Loucy (cell line): Measurements from ENCODE around the gene EQTN.

Experiments used
- H2AFZ ChIP-seq: fragments of 200-600 bp; sonication (generic); 2 replicates; pipeline ENCODE4 v1.6.0; 2016; ENCODE audit warnings: antibody characterized with exemption, mild to moderate bottlenecking, low read length, moderate library complexity
- H3F3A ChIP-seq: fragments of 200-600 bp; 2 replicates; pipeline ENCODE4 v1.6.0; 2016; ENCODE audit warnings: antibody characterized with exemption, low read depth, mild to moderate bottlenecking
- H3K27me3 ChIP-seq: fragments of 200-600 bp; sonication (generic); 2 replicates; pipeline ENCODE4 v1.6.1; 2014; ENCODE audit warnings: low read length, mild to moderate bottlenecking; ENCODE audit not compliant: insufficient read depth, poor library complexity, severe bottlenecking
- H3K36me3 ChIP-seq: fragments of 200-600 bp; sonication (generic); 2 replicates; pipeline ENCODE4 v1.6.1; 2016; ENCODE audit warnings: low read length; ENCODE audit not compliant: insufficient read depth
- H3K4me1 ChIP-seq: fragments of 200-600 bp; sonication (generic); 2 replicates; pipeline ENCODE4 v1.5.1; 2014; ENCODE audit warnings: low read length, mild to moderate bottlenecking; ENCODE audit not compliant: insufficient read depth, poor library complexity, severe bottlenecking
- H3K4me2 ChIP-seq: fragments of 200-600 bp; sonication (generic); 2 replicates; pipeline ENCODE4 v1.6.0; 2014; ENCODE audit warnings: antibody characterized with exemption, low read length, low read depth, mild to moderate bottlenecking; ENCODE audit not compliant: poor library complexity, severe bottlenecking
- H3K4me3 ChIP-seq: fragments of 200-600 bp; sonication (generic); 2 replicates; pipeline ENCODE4 v1.5.1; 2014; ENCODE audit warnings: low read length, mild to moderate bottlenecking, mixed read lengths; ENCODE audit not compliant: poor library complexity, severe bottlenecking
- H3K79me2 ChIP-seq: fragments of 200-600 bp; sonication (generic); 2 replicates; pipeline ENCODE4 v1.6.1; 2014; ENCODE audit warnings: low read length; ENCODE audit not compliant: insufficient read depth
- H3K9ac ChIP-seq: fragments of 200-600 bp; sonication (generic); 2 replicates; pipeline ENCODE4 v1.6.0; 2014; ENCODE audit warnings: mild to moderate bottlenecking, low read depth, low read length, moderate library complexity; ENCODE audit not compliant: poor library complexity, severe bottlenecking
- H3K9me2 ChIP-seq: fragments of 200-600 bp; sonication (generic); replicated peaks from 2 replicates; pipeline ENCODE4 v1.6.1; 2016; ENCODE audit warnings: low read depth, low read length, mixed read lengths
- H3K9me3 ChIP-seq: fragments of 200-600 bp; sonication (generic); 2 replicates; pipeline ENCODE4 v1.6.1; 2014; ENCODE audit warnings: mild to moderate bottlenecking, antibody characterized with exemption, low read length, low read depth; ENCODE audit not compliant: insufficient read depth
- H4K20me1 ChIP-seq: fragments of 200-600 bp; sonication (generic); 2 replicates; pipeline ENCODE4 v1.6.0; 2014; ENCODE audit warnings: antibody characterized with exemption, low read length, mild to moderate bottlenecking; ENCODE audit not compliant: insufficient read depth, poor library complexity, severe bottlenecking
- EZH2phosphoT487 ChIP-seq: fragments of 200-600 bp; IDR thresholded peaks from 2 replicates; pipeline ENCODE4 v1.6.1; 2018; ENCODE audit warnings: antibody characterized with exemption, mild to moderate bottlenecking, moderate library complexity, borderline replicate concordance
- TF ChIP-seq, protein P1 (sequence below): fragments of 200-600 bp; sonication (generic); conservative IDR thresholded peaks from 2 replicates; pipeline ENCODE4 v1.5.1; 2014; ENCODE audit warnings: mild to moderate bottlenecking, antibody characterized with exemption, low read length

The EQTN gene

DNA sequence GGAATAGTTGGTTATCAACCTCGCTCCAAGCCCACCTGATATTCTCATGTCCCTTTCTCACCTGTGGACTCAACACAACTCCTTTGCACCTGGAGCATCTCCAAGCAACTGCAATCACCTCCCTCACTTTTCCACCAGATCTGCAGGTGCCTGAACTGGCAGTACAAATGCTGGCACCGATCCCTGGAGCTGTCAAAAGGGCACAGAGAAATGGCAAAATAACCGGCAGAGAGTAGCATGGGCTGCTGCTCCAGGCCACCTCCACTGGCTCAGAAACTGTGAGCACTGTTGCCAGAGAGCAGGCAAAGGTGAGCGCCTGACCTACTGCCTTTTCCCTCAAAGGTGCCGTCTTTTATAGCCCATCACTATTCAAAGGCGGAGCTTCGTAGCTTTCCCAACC is 14.7 kb downstream of the EQTN start:
- Histone ChIP-seq H3K4me1 (no peaks in the 10 kb centered on the region), H3K4me3 (no peak overlapping the region), H3K27me3 (no peaks in the 10 kb centered on the region), H3K36me3 (no peaks in the 10 kb centered on the region), H3F3A (no peaks in the 10 kb centered on the region), H3K9ac (no peak overlapping the region), H3K4me2 (no peak overlapping the region), H3K9me2 (no peaks in the 10 kb centered on the region), H2AFZ (no peak overlapping the region), H3K79me2 (no peaks in the 10 kb centered on the region), H3K9me3 (no peaks in the 10 kb centered on the region), H4K20me1 (no peaks in the 10 kb centered on the region)
- TF ChIP-seq, protein P1, sequence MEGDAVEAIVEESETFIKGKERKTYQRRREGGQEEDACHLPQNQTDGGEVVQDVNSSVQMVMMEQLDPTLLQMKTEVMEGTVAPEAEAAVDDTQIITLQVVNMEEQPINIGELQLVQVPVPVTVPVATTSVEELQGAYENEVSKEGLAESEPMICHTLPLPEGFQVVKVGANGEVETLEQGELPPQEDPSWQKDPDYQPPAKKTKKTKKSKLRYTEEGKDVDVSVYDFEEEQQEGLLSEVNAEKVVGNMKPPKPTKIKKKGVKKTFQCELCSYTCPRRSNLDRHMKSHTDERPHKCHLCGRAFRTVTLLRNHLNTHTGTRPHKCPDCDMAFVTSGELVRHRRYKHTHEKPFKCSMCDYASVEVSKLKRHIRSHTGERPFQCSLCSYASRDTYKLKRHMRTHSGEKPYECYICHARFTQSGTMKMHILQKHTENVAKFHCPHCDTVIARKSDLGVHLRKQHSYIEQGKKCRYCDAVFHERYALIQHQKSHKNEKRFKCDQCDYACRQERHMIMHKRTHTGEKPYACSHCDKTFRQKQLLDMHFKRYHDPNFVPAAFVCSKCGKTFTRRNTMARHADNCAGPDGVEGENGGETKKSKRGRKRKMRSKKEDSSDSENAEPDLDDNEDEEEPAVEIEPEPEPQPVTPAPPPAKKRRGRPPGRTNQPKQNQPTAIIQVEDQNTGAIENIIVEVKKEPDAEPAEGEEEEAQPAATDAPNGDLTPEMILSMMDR = no peak
- no peak for TF ChIP-seq EZH2phosphoT487

DNA sequence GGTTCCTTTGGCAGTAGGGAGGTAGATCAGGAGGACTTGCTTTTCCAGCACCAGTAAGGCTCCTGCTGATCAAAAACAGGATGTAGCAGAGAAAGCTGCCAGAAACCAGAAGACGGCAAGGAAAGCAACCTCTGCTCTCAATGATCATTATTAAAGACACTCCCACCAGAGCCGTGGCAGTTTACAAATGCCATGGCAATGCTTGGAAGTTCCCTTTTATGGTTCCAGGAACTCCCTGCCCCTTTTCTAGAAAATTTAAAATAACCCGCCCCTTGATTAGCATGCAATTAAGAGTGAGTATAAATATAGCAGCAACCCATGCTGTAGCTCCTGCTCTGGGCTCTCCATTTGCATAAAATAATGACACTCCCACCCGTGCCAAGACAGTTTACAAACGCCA is 16.1 kb downstream of the EQTN start:
- no peaks in the 10 kb centered on the region for H3K4me1 ChIP-seq
- no peaks in the 10 kb centered on the region for H4K20me1 ChIP-seq
- no peaks in the 10 kb centered on the region for H3F3A ChIP-seq
- peak overlapping the region; percentile 50 for H3K4me2 ChIP-seq
- H3K9me2 ChIP-seq = no peaks in the 10 kb centered on the region
- H3K9ac ChIP-seq = no peak overlapping the region
- no peaks in the 10 kb centered on the region for H3K79me2 ChIP-seq
- H2AFZ ChIP-seq = peak overlapping the region; percentile 90
- H3K4me3 ChIP-seq = peak overlapping the region; percentile 36
- no peak for TF ChIP-seq EZH2phosphoT487
- TF ChIP-seq, protein P1 = no peak
- H3K9me3 ChIP-seq = no peaks in the 10 kb centered on the region
- no peaks in the 10 kb centered on the region for H3K36me3 ChIP-seq
- H3K27me3 ChIP-seq = no peaks in the 10 kb centered on the region

DNA sequence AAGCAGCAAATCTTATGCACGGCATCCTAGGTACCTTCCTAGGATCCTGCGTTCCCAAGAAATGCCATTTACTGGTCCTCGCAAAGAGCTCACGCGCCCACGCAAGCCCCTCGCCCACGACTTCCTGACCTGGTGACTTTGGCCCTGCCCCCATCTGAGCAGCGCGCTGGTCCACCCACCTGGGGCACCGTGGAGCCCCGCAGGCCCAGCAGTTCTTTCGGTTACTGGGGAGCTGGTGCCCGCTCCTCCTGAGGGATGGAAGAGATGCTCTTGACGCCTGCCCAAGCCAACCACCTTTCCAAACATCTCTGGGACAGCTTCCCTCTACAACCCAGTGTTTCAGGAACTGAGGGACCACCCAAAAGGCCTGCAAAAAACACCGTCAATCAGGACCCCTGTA is 16.7 kb downstream of the EQTN start:
- TF ChIP-seq, protein P1 = no peak
- TF ChIP-seq EZH2phosphoT487 = no peak
- Histone ChIP-seq H3K79me2 (no peaks in the 10 kb centered on the region), H4K20me1 (no peaks in the 10 kb centered on the region), H3K4me1 (no peaks in the 10 kb centered on the region), H3K9ac (no peak overlapping the region), H2AFZ (no peak overlapping the region), H3K9me2 (no peaks in the 10 kb centered on the region), H3F3A (no peaks in the 10 kb centered on the region), H3K4me3 (no peak overlapping the region), H3K9me3 (no peaks in the 10 kb centered on the region), H3K36me3 (no peaks in the 10 kb centered on the region), H3K27me3 (no peaks in the 10 kb centered on the region), H3K4me2 (no peak overlapping the region)
